ENCODE data around the gene SEL1L3.

The SEL1L3 gene

GRCh38 chr4:25792200-25792791 lies 70.5 kb downstream of the SEL1L3 start:
- in situ Hi-C loops (cut with HindIII; ENCODE audit: low sequenced_read_pairs) = no loop called here
- peak; percentile 35 for TF ChIP-seq CTCF (IDR thresholded peaks at IDR 0.05; ENCODE audit: low read depth, low read length, missing control alignments)
- DNase-seq (ENCODE audit: low read depth) = no peak
- H3K4me3 ChIP-seq (ENCODE audit: low read depth, low read length) = no peak overlapping the region

- DNase-seq (ENCODE audit: low read depth) = no peak
- in situ Hi-C loops (cut with HindIII; ENCODE audit: low sequenced_read_pairs) = no loop called here
- no peak for TF ChIP-seq CTCF (IDR thresholded peaks at IDR 0.05; ENCODE audit: low read depth, low read length, missing control alignments)
- H3K4me3 ChIP-seq (ENCODE audit: low read depth, low read length) = no peak overlapping the region
Measured at GRCh38 chr4:25790024-25790423, 72.8 kb downstream of the SEL1L3 start.

GRCh38 chr4:25788703-25789238 lies 74.0 kb downstream of the SEL1L3 start:
- in situ Hi-C loops (cut with HindIII; ENCODE audit: low sequenced_read_pairs) = no loop called here
- H3K4me3 ChIP-seq (ENCODE audit: low read depth, low read length) = no peak overlapping the region
- DNase-seq (ENCODE audit: low read depth) = no peak
- no peak for TF ChIP-seq CTCF (IDR thresholded peaks at IDR 0.05; ENCODE audit: low read depth, low read length, missing control alignments)

- peak; percentile 53 for DNase-seq (ENCODE audit: low read depth)
- in situ Hi-C loops (cut with HindIII; ENCODE audit: low sequenced_read_pairs) = no loop called here
- TF ChIP-seq CTCF (IDR thresholded peaks at IDR 0.05; ENCODE audit: low read depth, low read length, missing control alignments) = no peak
- H3K4me3 ChIP-seq (ENCODE audit: low read depth, low read length) = no peak overlapping the region
Measured at GRCh38 chr4:25786497-25787065, 76.2 kb downstream of the SEL1L3 start.

GRCh38 chr4:25783943-25784342 lies 78.8 kb downstream of the SEL1L3 start:
- no peak overlapping the region for H3K4me3 ChIP-seq (ENCODE audit: low read depth, low read length)
- in situ Hi-C loops (cut with HindIII; ENCODE audit: low sequenced_read_pairs) = no loop called here
- TF ChIP-seq CTCF (IDR thresholded peaks at IDR 0.05; ENCODE audit: low read depth, low read length, missing control alignments) = no peak
- DNase-seq (ENCODE audit: low read depth) = no peak

GRCh38 chr4:25783126-25783525 lies 79.7 kb downstream of the SEL1L3 start:
- no peak overlapping the region for H3K4me3 ChIP-seq (ENCODE audit: low read depth, low read length)
- no peak for DNase-seq (ENCODE audit: low read depth)
- in situ Hi-C loops (cut with HindIII; ENCODE audit: low sequenced_read_pairs) = no loop called here
- TF ChIP-seq CTCF (IDR thresholded peaks at IDR 0.05; ENCODE audit: low read depth, low read length, missing control alignments) = no peak

Measured in astrocyte of the cerebellum (primary cell).